HCT116 (cell line): Measurements from ENCODE around the gene CLSTN1. TPM values are rescaled to one million over a fixed set of nuclear protein-coding genes. Genes with fewer than 3 reads are reported as not detected.

Experiments
- ATAC-seq: fragments of 200-7000 bp; cut with Tn5 transposase; 2 replicates; pipeline ENCODE4 v1.9.1; 2020; ENCODE audit warnings: mild to moderate bottlenecking, moderate library complexity
- Bru-seq: library from RNA; stranded (reverse); fragments of 400-500 nt; gene quantifications from one replicate; lab custom pipeline; 2021; lab: Mats Ljungman, UMichigan
- BruChase-seq, 2 experiments: library from RNA; stranded (reverse); fragments of 400-500 nt; gene quantifications; one replicate each; lab custom pipeline; 2021; lab: Mats Ljungman, UMichigan
- BruUV-seq: library from RNA; stranded (reverse); fragments of 400-500 nt; replicated peaks from 2 replicates; lab custom pipeline; 2021; lab: Mats Ljungman, UMichigan
- CTCF ChIA-PET: fragments of 300-600 bp; sonication (Branson Sonifier 250); formaldehyde crosslinking; loops from one replicate; lab custom pipeline; 2021; ENCODE audit warnings: antibody characterized with exemption; lab: Charles Lee
- POLR2A ChIA-PET: fragments of 300-600, 350-600 bp; sonication (Branson Sonifier 250); formaldehyde crosslinking; loops from one replicate; lab custom pipeline; 2021; ENCODE audit warnings: antibody characterized with exemption; lab: Charles Lee
- RAD21 ChIA-PET, 2 experiments: fragments of 300-600 bp; sonication (Branson Sonifier 250); formaldehyde crosslinking; loops; one replicate each; lab custom pipeline; 2023; ENCODE audit warnings: low total read pairs in 2 of 2; ENCODE audit not compliant: uncharacterized antibody in 2 of 2, unreplicated experiment in 2 of 2, low non-redundant PET in 1 of 2; lab: Charles Lee
- DNase-seq: peaks from one replicate; pipeline ENCODE4 v3.0.0-alpha.2; 2010; ENCODE audit warnings: low read depth, low spot score
- H2AFZ ChIP-seq: fragments of 200-600 bp; shearing (Covaris generic), sonication (generic); 2 replicates; pipeline ENCODE4 v1.6.1; 2017; ENCODE audit warnings: low read depth, mixed run types, mixed read lengths, antibody characterized with exemption, low read length; ENCODE audit not compliant: poor library complexity, severe bottlenecking
- H3K27ac ChIP-seq: 2 replicates; pipeline ENCODE4 v1.5.1; 2012; ENCODE audit warnings: low read depth, low read length
- H3K27me3 ChIP-seq: fragments of 200-600 bp; sonication (generic); 2 replicates; pipeline ENCODE4 v1.6.1; 2016; ENCODE audit warnings: mixed run types, low read length, mixed read lengths; ENCODE audit not compliant: insufficient read depth
- H3K36me3 ChIP-seq, 2 experiments: fragments of 200-500 bp in 1 of 2; fragments of 200-600 bp in 1 of 2; sonication (Bioruptor generic) in 1 of 2; sonication (generic) in 1 of 2; 2 replicates each; pipeline versions ENCODE4 v1.5.1 to v1.6.1; 2014 to 2016; ENCODE audit warnings: low read length in 2 of 2, inconsistent platforms in 1 of 2, mixed read lengths in 1 of 2, mixed run types in 1 of 2; ENCODE audit not compliant: insufficient read depth in 2 of 2, control insufficient read depth in 1 of 2
- H3K4me1 ChIP-seq, 2 experiments: fragments of 200-600 bp in 1 of 2; sonication (generic) in 1 of 2; 2 replicates each; pipeline versions ENCODE4 v1.5.1 to v1.6.1; 2012 to 2017; ENCODE audit warnings: low read length in 2 of 2, inconsistent platforms in 1 of 2, mild to moderate bottlenecking in 1 of 2, mixed read lengths in 1 of 2, mixed run types in 1 of 2, moderate library complexity in 1 of 2; ENCODE audit not compliant: insufficient read depth in 2 of 2, control insufficient read depth in 1 of 2
- H3K4me2 ChIP-seq: fragments of 200-600 bp; sonication (generic); 2 replicates; pipeline ENCODE4 v1.6.1; 2017; ENCODE audit warnings: mixed run types, low read length, mixed read lengths
- H3K4me3 ChIP-seq, 2 experiments: fragments of 200-600 bp in 1 of 2; sonication (generic) in 1 of 2; replicated peaks in 1 of 2; 2 replicates each; pipeline ENCODE4 v1.5.1; 2011 to 2016; ENCODE audit warnings: low read length in 2 of 2, control low read depth in 1 of 2, low read depth in 1 of 2, mild to moderate bottlenecking in 1 of 2, mixed read lengths in 1 of 2, mixed run types in 1 of 2
- H3K79me2 ChIP-seq: fragments of 200-600 bp; sonication (generic); 2 replicates; pipeline ENCODE4 v1.6.1; 2017; ENCODE audit warnings: mild to moderate bottlenecking, mixed run types, low read length, moderate library complexity, mixed read lengths; ENCODE audit not compliant: insufficient read depth
- H3K9ac ChIP-seq: fragments of 200-600 bp; sonication (generic); 2 replicates; pipeline ENCODE4 v1.6.1; 2016; ENCODE audit warnings: low read length, mixed read lengths
- H3K9me2 ChIP-seq: fragments of 200-600 bp; sonication (generic), shearing (Covaris generic); 2 replicates; pipeline ENCODE4 v1.6.1; 2017; ENCODE audit warnings: mixed run types, mild to moderate bottlenecking, moderate library complexity; ENCODE audit not compliant: insufficient read depth
- H3K9me3 ChIP-seq, 2 experiments: fragments of 200-500 bp in 1 of 2; fragments of 200-600 bp in 1 of 2; sonication (Bioruptor generic) in 1 of 2; sonication (generic) in 1 of 2; 2 replicates each; pipeline ENCODE4 v1.6.1; 2014 to 2017; ENCODE audit warnings: low read length in 2 of 2, mixed read lengths in 2 of 2, inconsistent platforms in 1 of 2, low read depth in 1 of 2, mild to moderate bottlenecking in 1 of 2, mixed run types in 1 of 2, moderate library complexity in 1 of 2; ENCODE audit not compliant: control insufficient read depth in 1 of 2, insufficient read depth in 1 of 2
- H4K20me1 ChIP-seq: fragments of 200-600 bp; sonication (generic), shearing (Covaris generic); 2 replicates; pipeline ENCODE4 v1.6.1; 2017; ENCODE audit warnings: mixed run types, mild to moderate bottlenecking, moderate library complexity; ENCODE audit not compliant: insufficient read depth
- ATF3 ChIP-seq: IDR thresholded peaks from 2 replicates; pipeline ENCODE4 v1.6.1; 2012
- CBX3 ChIP-seq: IDR thresholded peaks from 2 replicates; pipeline ENCODE4 v1.6.1; 2012; ENCODE audit warnings: low read depth
- CEBPB ChIP-seq: IDR thresholded peaks from 2 replicates; pipeline ENCODE4 v1.6.1; 2012; ENCODE audit warnings: low read depth
- CTCF ChIP-seq, 3 experiments: fragments of 200-600 bp in 1 of 3; sonication (generic) in 1 of 3; IDR thresholded peaks in 2 of 3; conservative IDR thresholded peaks in 1 of 3; 2 replicates each; pipeline ENCODE4 v1.5.1; 2012 to 2017; ENCODE audit warnings: low read depth in 2 of 3, low read length in 2 of 3, antibody characterized with exemption in 1 of 3, borderline replicate concordance in 1 of 3, control low read depth in 1 of 3, mild to moderate bottlenecking in 1 of 3, mixed read lengths in 1 of 3, mixed run types in 1 of 3, moderate library complexity in 1 of 3; ENCODE audit not compliant: insufficient read depth in 1 of 3
- ELF1 ChIP-seq: IDR thresholded peaks from 2 replicates; pipeline ENCODE4 v1.6.1; 2012; ENCODE audit warnings: low read depth, borderline replicate concordance
- EZH2phosphoT487 ChIP-seq: fragments of 200-600 bp; IDR thresholded peaks from 2 replicates; pipeline ENCODE4 v1.6.1; 2018; ENCODE audit warnings: antibody characterized with exemption, borderline replicate concordance
- JUND ChIP-seq: IDR thresholded peaks from 2 replicates; pipeline ENCODE4 v1.6.1; 2012
- MAX ChIP-seq: IDR thresholded peaks from 2 replicates; pipeline ENCODE4 v1.6.1; 2012
- POLR2A ChIP-seq: IDR thresholded peaks from 2 replicates; pipeline ENCODE4 v1.7.0; 2011; ENCODE audit warnings: borderline replicate concordance; ENCODE audit not compliant: insufficient read depth, insufficient read length; ENCODE audit errors: extremely low read depth
- POLR2AphosphoS5 ChIP-seq: IDR thresholded peaks from 2 replicates; pipeline ENCODE4 v1.6.1; 2011; ENCODE audit warnings: mild to moderate bottlenecking, low read depth, low read length, moderate library complexity
- REST ChIP-seq: IDR thresholded peaks from 2 replicates; pipeline ENCODE4 v1.6.1; 2012; ENCODE audit warnings: low read depth
- TCF7L2 ChIP-seq: IDR thresholded peaks from 2 replicates; pipeline ENCODE4 v1.7.0; 2011; ENCODE audit warnings: borderline replicate concordance, inconsistent platforms; ENCODE audit not compliant: insufficient read depth, insufficient read length; ENCODE audit errors: extremely low read depth
- YY1 ChIP-seq: IDR thresholded peaks from 2 replicates; pipeline ENCODE4 v1.6.1; 2011; ENCODE audit warnings: low read length, low read depth, moderate library complexity, mild to moderate bottlenecking; ENCODE audit not compliant: insufficient replicate concordance; ENCODE audit errors: extremely low read depth
- ZBTB33 ChIP-seq: IDR thresholded peaks from 2 replicates; pipeline ENCODE4 v1.6.1; 2011; ENCODE audit warnings: mild to moderate bottlenecking, low read length, moderate library complexity; ENCODE audit not compliant: insufficient replicate concordance; ENCODE audit errors: extremely low read depth
- ZFX ChIP-seq: fragments of 450-650 bp; IDR thresholded peaks from 2 replicates; pipeline ENCODE4 v1.6.1; 2017
- ZNF274 ChIP-seq: fragments of 200-500 bp; sonication (Bioruptor generic); IDR thresholded peaks from 2 replicates; pipeline ENCODE4 v1.6.1; 2014; ENCODE audit warnings: mild to moderate bottlenecking, low read depth, low read length, inconsistent platforms
- intact Hi-C: fragments of 100-400 bp; cut with micrococcal nuclease; formaldehyde crosslinking; loops from 2 replicates; pipeline ENCODE4 v1.10.0; 2022
- long read RNA-seq: library from polyadenylated mRNA; unstranded; transcript quantifications from one replicate; pipeline ENCODE4 v2.0.0, GENCODE V29; 2021; ENCODE audit not compliant: unreplicated experiment
- polyA plus RNA-seq: library from polyadenylated mRNA; unstranded; fragments of >200 nt; gene quantifications from 2 replicates; pipeline ENCODE4 v1.2.1, GENCODE V29; 2012; ENCODE audit warnings: missing spikeins
- total RNA-seq: library from RNA; stranded (reverse); gene quantifications from one replicate; pipeline ENCODE4 v1.2.1, GENCODE V29; 2021; ENCODE audit not compliant: unreplicated experiment

CLSTN1 gene
- total RNA-seq: 113 TPM
- 128 TPM in 2 replicates for polyA plus RNA-seq
- percentile 70 among the genes with signal in this experiment for Bru-seq, nascent RNA
- BruChase-seq, experiment 1, labeled RNA remaining after a 6-hour chase: percentile 78 among the genes with signal in this experiment
- percentile 71 among the genes with signal in this experiment for BruChase-seq, experiment 2, labeled RNA remaining after a 2-hour chase
- long read RNA-seq, full-length matches to known transcripts: 18 of 136 reads
- long read RNA-seq, partial matches to known transcripts: 70 of 136 reads
- long read RNA-seq, other reads (novel, unspliced or antisense): 48 of 136 reads

GRCh38 chr1:9823943-9824701, at the start of gene CLSTN1:
TSS of gene CLSTN1 (minus strand) at chr1:9823965. CDS start at chr1:9823733, 232 bp downstream.
- intact Hi-C loops: loop anchor here (5.0 kb wide), 1 partner anchor 42 kb away; no protein-coding TSS in a partner anchor
- ChIA-PET CTCF (interaction anchor here (0.5 kb wide), 1 partner anchor 798 kb away, joined by 3 read pairs; no protein-coding TSS in a partner anchor), POLR2A (no interaction called here), RAD21 (no interaction called here)
- no peaks in the 10 kb centered on the region for H3K9me2 ChIP-seq
- peak within 1 kb of the TSS; percentile 79 for H3K9ac ChIP-seq
- no TSS peak for BruUV-seq
- H3K79me2 ChIP-seq: peaks cover 42% of the 10 kb centered on the region
- peak within 1 kb of the TSS; percentile 86 for H3K27ac ChIP-seq
- H3K9me3 ChIP-seq: no peaks in the 10 kb centered on the region
- peak within 1 kb of the TSS; percentile 97 for H3K4me2 ChIP-seq
- peaks cover 21 to 38% of the 10 kb centered on the region in 2 experiments for H3K4me1 ChIP-seq
- peak; percentile 66 for ATAC-seq
- H2AFZ ChIP-seq: no peak within 1 kb of the TSS
- H3K27me3 ChIP-seq: no peaks in the 10 kb centered on the region
- H4K20me1 ChIP-seq: peaks cover 9% of the 10 kb centered on the region; the same call in 1 of the 2 replicates
- H3K36me3 ChIP-seq: no peaks in the 10 kb centered on the region
- peak within 1 kb of the TSS; percentile 93 to 95 for H3K4me3 ChIP-seq
- peak; percentile 61 for DNase-seq
- TF ChIP-seq JUND (no peak), MAX (no peak), POLR2A (no peak), REST (no peak), YY1 (peak; percentile 97), CBX3 (no peak), ELF1 (no peak), ZBTB33 (no peak), POLR2AphosphoS5 (no peak), CEBPB (no peak), TCF7L2 (no peak), ATF3 (no peak), EZH2phosphoT487 (no peak), CTCF (IDR thresholded peaks at IDR 0.05 in 2 of 3, conservative IDR thresholded peaks at IDR 0.05 in 1 of 3; ENCODE audit: borderline replicate concordance in 1 of 3, insufficient read depth in 1 of 3, low read depth in 2 of 3, low read length in 2 of 3) (no peak), ZNF274 (no peak), ZFX (no peak)
